Measurements from ENCODE around the gene ETS1.

- no peak for TF ChIP-seq EZH2 (IDR thresholded peaks at IDR 0.05; ENCODE audit: borderline replicate concordance)
- no peak for TF ChIP-seq EZH2phosphoT487 (IDR thresholded peaks at IDR 0.05; ENCODE audit: low read depth, severe bottlenecking, unreplicated experiment)
Measured at GRCh38 chr11:128428935-128429334, 158.4 kb downstream of the ETS1 start.
